Measurements from ENCODE around the gene ACP7. TPM values are rescaled to one million over a fixed set of nuclear protein-coding genes. Genes with fewer than 3 reads are reported as not detected.

ACP7 gene
- total RNA-seq, 2 experiments from 2014 or later = not detected

DNA sequence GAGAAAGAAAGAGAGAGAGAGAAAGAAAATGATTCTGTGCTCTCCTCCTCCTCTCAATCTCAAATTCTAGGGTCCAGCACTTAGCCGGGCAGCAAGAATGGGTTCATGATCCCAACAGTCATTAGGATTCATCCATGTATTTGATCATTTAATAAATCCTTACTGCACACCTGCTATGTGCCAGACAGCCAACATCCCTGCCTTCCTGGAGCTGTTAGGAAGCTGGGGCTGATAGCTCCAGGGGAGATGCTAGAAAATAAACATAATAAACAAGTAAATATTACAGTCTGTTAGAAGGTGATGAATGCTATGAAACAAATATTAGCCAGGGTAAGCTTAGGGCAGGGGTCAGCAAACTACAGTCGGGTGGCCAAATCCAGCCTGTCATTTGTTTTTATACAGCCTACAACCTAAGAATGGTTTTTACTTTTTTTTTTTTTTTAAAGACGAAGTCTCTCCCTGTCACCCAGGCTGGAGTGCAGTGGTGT is 9.9 kb upstream of the ACP7 start:
- peaks cover 2% of the 10 kb centered on the region for H3K27me3 Mint-ChIP-seq
- H3K4me3 Mint-ChIP-seq = no peak overlapping the region
- peak overlapping the region; percentile 93 for H3K27ac Mint-ChIP-seq
- CTCF ChIA-PET = interaction anchor here (0.8 to 2.9 kb wide), 5 partner anchors 22 to 672 kb away, joined by 3 to 11 read pairs (median 3); partner anchors contain the start of gene FAM98C
- TF ChIP-seq, protein P1, sequence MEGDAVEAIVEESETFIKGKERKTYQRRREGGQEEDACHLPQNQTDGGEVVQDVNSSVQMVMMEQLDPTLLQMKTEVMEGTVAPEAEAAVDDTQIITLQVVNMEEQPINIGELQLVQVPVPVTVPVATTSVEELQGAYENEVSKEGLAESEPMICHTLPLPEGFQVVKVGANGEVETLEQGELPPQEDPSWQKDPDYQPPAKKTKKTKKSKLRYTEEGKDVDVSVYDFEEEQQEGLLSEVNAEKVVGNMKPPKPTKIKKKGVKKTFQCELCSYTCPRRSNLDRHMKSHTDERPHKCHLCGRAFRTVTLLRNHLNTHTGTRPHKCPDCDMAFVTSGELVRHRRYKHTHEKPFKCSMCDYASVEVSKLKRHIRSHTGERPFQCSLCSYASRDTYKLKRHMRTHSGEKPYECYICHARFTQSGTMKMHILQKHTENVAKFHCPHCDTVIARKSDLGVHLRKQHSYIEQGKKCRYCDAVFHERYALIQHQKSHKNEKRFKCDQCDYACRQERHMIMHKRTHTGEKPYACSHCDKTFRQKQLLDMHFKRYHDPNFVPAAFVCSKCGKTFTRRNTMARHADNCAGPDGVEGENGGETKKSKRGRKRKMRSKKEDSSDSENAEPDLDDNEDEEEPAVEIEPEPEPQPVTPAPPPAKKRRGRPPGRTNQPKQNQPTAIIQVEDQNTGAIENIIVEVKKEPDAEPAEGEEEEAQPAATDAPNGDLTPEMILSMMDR (IDR thresholded peaks at IDR 0.05) = no peak
- no peaks in the 10 kb centered on the region for H3K36me3 Mint-ChIP-seq (ENCODE audit: low read depth)
- intact Hi-C loops (cut with micrococcal nuclease) = no loop called here
- POLR2A ChIA-PET = interaction anchor here (1.4 kb wide), 1 partner anchor 20 kb away, joined by 3 read pairs; no protein-coding TSS in a partner anchor
- no peak for DNase-seq
- ATAC-seq = no peak
- H3K9me3 Mint-ChIP-seq = no peaks in the 10 kb centered on the region
- H3K4me1 Mint-ChIP-seq (ENCODE audit: low read depth) = peaks cover 13% of the 10 kb centered on the region

DNA sequence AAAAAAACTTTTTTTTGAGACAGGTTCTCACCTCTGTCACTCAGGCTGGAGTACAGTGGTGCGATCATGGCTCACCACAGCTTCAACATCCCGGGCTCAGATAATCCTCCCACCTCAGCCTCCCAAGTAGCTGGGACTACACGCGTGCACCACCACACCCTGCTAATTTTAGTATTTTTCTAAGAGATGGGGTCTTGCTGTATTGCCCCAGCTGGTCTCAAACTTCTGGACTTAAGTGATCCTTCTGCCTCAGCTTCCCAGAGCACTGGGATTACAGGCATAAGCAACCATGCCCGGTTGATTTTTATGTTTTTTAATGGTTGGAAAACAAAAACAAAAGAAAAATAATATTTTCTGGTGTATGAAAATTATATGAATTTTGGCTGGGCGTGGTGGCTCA is 9.2 kb upstream of the ACP7 start:
- Mint-ChIP-seq H3K4me1 (ENCODE audit: low read depth) (peaks cover 13% of the 10 kb centered on the region), H3K4me3 (no peak overlapping the region), H3K36me3 (ENCODE audit: low read depth) (no peaks in the 10 kb centered on the region), H3K27ac (no peak overlapping the region), H3K27me3 (peaks cover 2% of the 10 kb centered on the region), H3K9me3 (no peaks in the 10 kb centered on the region)
- TF ChIP-seq, protein P1 (IDR thresholded peaks at IDR 0.05) = no peak
- ChIA-PET POLR2A (no interaction called here), CTCF (interaction anchor here (2.9 kb wide), 1 partner anchor 23 kb away, joined by 11 read pairs; no protein-coding TSS in a partner anchor)
- no peak for DNase-seq
- ATAC-seq = no peak
- intact Hi-C loops (cut with micrococcal nuclease) = no loop called here

DNA sequence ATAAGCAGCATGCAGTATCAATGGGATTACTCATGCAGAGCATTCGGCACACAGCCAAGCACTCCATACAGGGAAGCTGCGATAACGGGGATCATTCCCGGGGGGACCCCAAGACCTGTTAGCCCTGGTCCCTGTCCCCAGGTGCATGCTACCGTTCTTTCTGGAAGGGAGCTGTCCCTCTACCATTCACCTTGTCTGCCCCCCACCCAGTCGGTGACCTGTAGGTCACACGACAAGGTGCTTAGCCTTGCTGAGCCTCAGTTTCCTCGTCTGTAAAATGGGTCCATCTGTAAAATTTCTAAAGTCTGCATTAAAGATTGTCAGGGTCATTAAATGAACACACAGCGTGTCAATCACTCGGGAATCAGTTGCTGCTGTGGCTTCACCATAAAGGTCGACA is 6.8 kb upstream of the ACP7 start:
- ATAC-seq (no peak), DNase-seq (no peak)
- Mint-ChIP-seq H3K27ac (no peak overlapping the region), H3K4me3 (no peak overlapping the region), H3K36me3 (ENCODE audit: low read depth) (no peaks in the 10 kb centered on the region), H3K9me3 (no peaks in the 10 kb centered on the region), H3K27me3 (peaks cover 9% of the 10 kb centered on the region), H3K4me1 (ENCODE audit: low read depth) (peaks cover 13% of the 10 kb centered on the region)
- POLR2A ChIA-PET = no interaction called here
- intact Hi-C loops (cut with micrococcal nuclease) = no loop called here
- CTCF ChIA-PET = no interaction called here
- TF ChIP-seq, protein P1 (IDR thresholded peaks at IDR 0.05) = no peak

DNA sequence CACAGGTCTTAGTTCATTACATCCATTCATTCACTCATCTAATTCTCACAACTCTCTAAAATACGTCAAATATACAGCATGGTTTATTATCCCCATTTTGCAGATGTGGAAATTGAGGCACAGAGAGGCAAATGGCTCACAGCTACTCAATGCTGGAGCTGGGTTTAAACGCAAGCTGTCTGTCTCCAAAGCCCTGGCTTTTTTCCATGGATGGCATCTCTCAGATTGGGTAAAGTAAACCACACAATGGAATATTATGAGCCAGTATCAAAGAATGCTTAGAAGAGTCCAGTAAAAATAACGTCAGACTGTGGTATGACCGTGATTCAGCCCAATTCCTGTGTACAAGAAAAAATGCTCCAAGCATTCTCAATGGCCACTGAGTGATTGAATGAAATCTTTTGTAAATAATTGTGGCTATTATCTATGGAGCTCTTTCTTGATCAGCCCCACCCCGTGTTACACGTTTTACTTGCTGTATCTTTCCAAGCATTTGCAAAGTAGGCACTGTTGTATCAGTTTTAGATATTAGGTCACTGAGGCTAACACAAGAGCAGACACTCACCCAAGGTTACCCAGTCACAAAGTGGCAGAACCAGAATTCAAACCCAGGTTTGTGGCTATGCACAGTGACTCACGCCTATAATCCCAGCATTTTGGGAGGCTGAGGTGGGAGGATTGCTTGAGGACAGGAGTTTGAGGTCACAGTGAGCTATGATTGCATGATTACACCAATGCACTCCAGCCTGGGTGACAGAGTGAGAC is 5.5 kb upstream of the ACP7 start:
- Mint-ChIP-seq H3K4me3 (no peak overlapping the region), H3K27ac (no peak overlapping the region), H3K36me3 (ENCODE audit: low read depth) (no peaks in the 10 kb centered on the region), H3K27me3 (peaks cover 22% of the 10 kb centered on the region), H3K4me1 (ENCODE audit: low read depth) (peaks cover 18% of the 10 kb centered on the region), H3K9me3 (no peaks in the 10 kb centered on the region)
- TF ChIP-seq, protein P1 (IDR thresholded peaks at IDR 0.05) = no peak
- DNase-seq = no peak
- ChIA-PET CTCF (interaction anchor here (1.6 kb wide), 1 partner anchor 31 kb away, joined by 6 read pairs; no protein-coding TSS in a partner anchor), POLR2A (no interaction called here)
- intact Hi-C loops (cut with micrococcal nuclease) = no loop called here
- ATAC-seq = no peak

DNA sequence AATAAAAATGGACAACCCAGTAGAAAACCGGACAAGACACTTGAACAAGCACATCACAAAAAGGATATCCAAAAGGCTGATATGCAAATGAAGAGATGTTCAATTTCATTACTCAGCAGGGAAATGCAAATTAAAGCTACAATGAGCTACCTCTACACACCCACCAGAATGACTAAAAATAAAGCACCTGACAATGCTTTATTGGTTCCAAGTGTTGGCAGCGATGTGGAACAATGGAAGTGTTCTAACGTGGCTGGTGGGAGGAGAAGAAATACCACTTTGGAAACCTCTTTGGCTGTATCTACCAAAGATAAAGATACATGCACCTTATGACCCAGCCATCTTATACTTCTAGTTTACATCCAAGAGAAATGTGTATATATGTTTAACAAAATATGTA is 3.7 kb upstream of the ACP7 start:
- H3K9me3 Mint-ChIP-seq = no peaks in the 10 kb centered on the region
- intact Hi-C loops (cut with micrococcal nuclease) = no loop called here
- peaks cover 32% of the 10 kb centered on the region for H3K27me3 Mint-ChIP-seq
- ATAC-seq (no peak), DNase-seq (no peak)
- CTCF ChIA-PET = interaction anchor here (0.9 to 1.6 kb wide), 3 partner anchors 28 to 150 kb away, joined by 3 to 6 read pairs (median 4); partner anchors contain the start of genes MRPS12 and SARS2
- POLR2A ChIA-PET = interaction anchor here (0.6 kb wide), 1 partner anchor 26 kb away, joined by 3 read pairs; no protein-coding TSS in a partner anchor
- no peak overlapping the region for H3K27ac Mint-ChIP-seq
- TF ChIP-seq, protein P1 (IDR thresholded peaks at IDR 0.05) = no peak
- peaks cover 14% of the 10 kb centered on the region for H3K4me1 Mint-ChIP-seq (ENCODE audit: low read depth)
- H3K4me3 Mint-ChIP-seq = no peak overlapping the region
- no peaks in the 10 kb centered on the region for H3K36me3 Mint-ChIP-seq (ENCODE audit: low read depth)
